ENCODE measurements around the gene KRT82.
"Not testable (repeated sequence)": the region's sequence is repeated elsewhere in the genome, so short reads cannot be mapped to it uniquely, and the experiment has no call there.

KRT82 gene

DNA sequence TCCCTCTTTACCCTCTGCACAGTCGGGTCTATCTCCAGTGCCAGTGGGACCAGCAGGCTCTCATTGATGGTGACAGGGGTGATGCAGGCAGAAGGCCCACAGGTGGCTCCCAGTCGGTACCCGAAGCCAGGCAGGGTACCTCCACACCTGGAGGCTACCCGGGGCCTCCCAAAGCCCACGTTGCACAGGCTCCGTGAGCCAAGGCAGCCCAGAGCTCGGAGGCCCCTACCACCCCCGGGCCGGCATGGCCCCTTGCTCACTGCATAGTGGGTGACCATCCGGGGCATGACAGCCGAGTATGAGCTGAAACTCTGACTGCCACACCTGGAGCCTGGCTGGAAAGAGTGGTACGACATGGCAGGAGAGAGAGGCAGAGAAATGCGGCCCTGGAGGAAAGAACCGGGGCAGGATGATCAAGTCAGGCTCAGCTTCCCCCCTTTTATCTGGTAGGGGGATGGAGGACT, at the start of gene KRT82:
KRT82 (minus strand) TSS at position 414 of the 464 bp plus-strand sequence; CDS start at position 356, 58 bp downstream.
- no peak for DNase-seq (ENCODE audit: low read depth)

GRCh38 chr12:52455821-52456220, 49.7 kb upstream of the KRT82 start:
- DNase-seq (ENCODE audit: low read depth): no peak

GRCh38 chr12:52454411-52455201, 48.5 kb upstream of the KRT82 start:
- DNase-seq (ENCODE audit: low read depth): no peak

- no peak for DNase-seq (ENCODE audit: low read depth)
Observed at GRCh38 chr12:52452101-52452500, 46.0 kb upstream of the KRT82 start, which contains the start of gene KRT6B. Gene KRT6B (minus strand): TSS chr12:52452146. CDS start chr12:52452078, 68 bp downstream.

GRCh38 chr12:52448228-52448627, 42.1 kb upstream of the KRT82 start:
- no peak for DNase-seq (ENCODE audit: low read depth)

DNA sequence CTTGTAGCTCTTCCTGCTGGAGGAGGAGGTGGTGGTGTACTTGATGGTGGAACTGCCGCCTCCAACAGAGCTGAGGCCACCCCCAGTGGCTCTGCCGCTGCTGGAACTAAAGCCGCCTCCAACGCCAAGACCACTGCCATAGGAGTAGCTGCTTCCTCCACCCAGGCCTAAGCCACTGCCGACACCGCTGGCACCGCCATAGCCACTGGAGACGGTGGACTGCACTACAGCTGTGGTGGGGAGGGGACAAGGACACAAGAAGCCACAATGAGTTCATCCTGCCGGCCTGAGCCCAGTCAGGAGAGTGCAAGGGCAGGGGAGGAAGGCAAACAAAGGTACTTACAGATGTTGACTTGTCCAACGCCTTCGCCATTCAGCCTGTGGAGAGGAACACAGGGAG, 41.1 kb upstream of the KRT82 start:
- DNase-seq (ENCODE audit: low read depth): not testable (repeated sequence)

DNA sequence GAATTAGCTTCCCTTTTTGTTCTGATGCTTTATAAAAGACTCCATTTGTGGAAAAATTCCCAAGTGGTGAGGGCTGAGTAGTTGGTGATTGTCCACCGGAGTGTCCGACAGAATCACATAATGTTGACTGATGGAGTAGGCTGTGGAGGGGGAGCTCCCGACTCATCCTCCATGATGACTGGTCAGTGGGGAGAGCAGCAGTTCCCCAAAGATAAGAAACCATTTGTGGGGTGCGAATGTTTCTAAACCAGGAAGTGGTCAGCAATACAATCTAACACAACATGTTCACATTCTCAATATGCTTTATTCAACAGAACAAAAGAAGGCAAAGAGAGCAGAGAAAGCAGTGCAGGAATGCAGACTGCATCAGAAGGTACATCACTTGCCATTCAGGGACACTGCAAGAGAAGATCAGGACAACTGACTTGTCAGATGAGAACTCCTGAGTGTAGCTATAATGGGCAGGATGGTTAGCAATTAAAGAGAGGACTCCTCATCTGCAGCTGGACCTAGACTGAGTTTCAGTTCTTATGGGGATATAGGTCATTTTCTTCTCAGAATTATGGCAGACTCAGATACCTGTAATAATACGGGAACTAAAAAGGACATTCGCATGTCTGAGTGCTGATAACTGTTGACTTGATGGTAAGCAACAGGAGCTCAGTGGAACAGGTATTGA, 40.4 kb upstream of the KRT82 start:
- no peak for DNase-seq (ENCODE audit: low read depth)

- DNase-seq (ENCODE audit: low read depth): no peak
Observed at GRCh38 chr12:52445876-52446275, 39.7 kb upstream of the KRT82 start.

GRCh38 chr12:52444647-52445595, 38.8 kb upstream of the KRT82 start:
- no peak for DNase-seq (ENCODE audit: low read depth)

DNA sequence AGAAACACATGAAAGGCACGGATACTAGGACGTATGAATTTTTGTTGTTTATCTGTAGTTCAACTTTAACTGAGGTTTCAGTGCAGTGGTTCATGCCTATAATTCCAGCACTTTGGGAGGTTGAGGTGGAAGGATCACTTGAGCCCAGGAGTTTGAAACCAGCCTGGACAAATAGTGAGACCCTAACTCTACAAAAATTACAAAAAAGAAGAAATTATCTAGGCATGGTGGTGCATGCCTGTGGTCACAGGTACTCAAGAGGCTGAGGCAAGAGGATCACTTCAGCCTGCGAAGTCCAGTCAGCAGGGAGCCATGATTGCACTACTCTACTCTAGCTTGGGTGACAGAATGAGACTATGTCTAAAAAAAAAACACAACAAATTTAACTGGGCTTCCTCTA, 37.8 kb upstream of the KRT82 start:
- no peak for DNase-seq (ENCODE audit: low read depth)

GRCh38 chr12:52442600-52443061, 36.5 kb upstream of the KRT82 start:
- no peak for DNase-seq (ENCODE audit: low read depth)

DNA sequence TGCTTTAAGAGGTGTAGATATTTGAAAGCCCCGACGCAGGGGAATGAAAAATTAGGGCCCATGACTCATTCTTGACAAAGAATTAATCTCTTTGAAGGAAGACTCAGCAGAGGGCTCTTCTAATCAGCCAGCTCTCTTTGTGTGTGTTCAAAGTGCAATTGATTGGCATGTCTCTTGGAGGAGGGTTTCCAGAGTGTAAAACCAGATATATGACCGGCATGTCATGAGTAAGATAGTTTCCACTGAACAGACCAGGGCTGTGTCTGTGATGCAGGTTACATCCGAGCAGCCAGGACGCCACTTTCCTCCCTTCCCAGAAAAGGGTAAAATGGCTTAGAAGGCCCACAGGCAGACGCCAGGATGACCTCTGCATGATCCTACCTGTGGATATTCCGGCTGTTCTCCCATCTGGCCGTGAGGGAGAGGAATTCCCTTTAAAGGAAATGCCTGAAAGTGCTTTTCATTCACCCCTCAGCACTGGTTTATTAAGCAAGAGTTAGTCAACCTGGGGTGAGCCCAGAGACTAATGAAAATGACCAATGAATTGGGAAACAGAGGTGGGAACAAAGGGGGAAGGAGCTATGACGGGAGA, 35.3 kb upstream of the KRT82 start:
- no peak for DNase-seq (ENCODE audit: low read depth)

DNA sequence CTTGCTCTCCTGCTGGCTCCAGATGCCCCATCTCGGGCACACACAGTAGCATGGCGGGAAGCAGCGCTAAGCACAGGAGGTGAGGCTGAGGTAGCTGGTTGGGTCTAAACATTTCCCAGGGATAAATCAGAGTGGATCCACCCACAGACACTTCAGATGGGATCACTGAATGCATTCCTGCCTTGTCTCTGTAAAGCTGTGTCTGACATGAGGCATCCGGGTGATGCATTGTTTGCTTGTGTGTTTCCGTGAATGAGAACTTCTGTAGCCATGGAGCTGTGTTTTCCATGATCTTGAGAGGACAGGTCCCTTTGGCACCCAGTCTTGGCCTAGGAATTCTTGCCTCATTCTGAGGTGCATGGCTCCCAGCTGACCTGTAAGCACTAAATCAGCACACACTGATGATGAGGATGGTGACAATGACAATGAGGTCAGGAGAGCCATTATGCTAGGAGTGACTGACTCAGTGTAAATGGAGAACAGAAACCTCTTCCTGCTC, 34.7 kb upstream of the KRT82 start:
- no peak for DNase-seq (ENCODE audit: low read depth)

DNA sequence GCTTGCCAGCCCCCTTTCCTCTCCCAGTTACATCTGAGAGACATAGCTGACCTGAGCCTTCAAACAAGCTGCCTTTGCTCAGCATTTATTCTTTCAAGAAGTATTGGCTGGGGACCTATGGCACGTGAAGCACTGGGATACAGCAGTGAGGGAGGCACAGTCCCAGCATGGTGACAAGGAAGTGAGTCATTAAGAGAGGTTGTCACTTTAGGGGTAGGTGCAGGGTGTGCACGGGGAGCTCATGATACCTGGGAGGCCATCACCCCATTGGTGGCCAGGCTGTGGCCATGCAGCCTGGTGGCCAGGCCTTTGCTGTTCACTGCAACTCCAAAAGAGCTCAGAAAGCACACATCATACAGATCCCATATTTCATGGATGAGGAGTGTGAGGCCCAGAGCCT, 33.7 kb upstream of the KRT82 start:
- no peak for DNase-seq (ENCODE audit: low read depth)

- DNase-seq (ENCODE audit: low read depth): no peak
Observed at GRCh38 chr12:52439420-52439819, 33.3 kb upstream of the KRT82 start.

- no peak for DNase-seq (ENCODE audit: low read depth)
Observed at GRCh38 chr12:52438305-52439301, 32.5 kb upstream of the KRT82 start.

DNA sequence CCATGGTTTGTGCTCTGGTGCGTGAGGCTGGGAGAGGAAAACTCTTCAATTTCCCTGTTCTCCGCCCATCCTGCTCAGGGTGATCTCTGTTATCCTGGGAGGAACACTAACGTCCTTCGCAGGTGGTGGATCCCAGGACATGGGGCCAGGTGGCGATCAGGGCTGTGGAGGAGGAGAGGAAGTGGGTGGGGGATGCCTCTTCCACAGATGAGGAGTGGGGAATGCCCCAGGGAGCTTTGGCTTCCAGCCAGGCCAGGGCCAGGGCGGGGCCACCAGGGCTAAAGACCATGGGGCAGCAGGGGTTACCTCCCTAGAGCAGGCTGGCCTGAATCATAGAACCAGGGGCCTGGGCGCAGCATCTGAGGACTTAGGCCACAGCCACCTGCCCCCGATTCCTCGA, 31.4 kb upstream of the KRT82 start:
- no peak for DNase-seq (ENCODE audit: low read depth)

DNA sequence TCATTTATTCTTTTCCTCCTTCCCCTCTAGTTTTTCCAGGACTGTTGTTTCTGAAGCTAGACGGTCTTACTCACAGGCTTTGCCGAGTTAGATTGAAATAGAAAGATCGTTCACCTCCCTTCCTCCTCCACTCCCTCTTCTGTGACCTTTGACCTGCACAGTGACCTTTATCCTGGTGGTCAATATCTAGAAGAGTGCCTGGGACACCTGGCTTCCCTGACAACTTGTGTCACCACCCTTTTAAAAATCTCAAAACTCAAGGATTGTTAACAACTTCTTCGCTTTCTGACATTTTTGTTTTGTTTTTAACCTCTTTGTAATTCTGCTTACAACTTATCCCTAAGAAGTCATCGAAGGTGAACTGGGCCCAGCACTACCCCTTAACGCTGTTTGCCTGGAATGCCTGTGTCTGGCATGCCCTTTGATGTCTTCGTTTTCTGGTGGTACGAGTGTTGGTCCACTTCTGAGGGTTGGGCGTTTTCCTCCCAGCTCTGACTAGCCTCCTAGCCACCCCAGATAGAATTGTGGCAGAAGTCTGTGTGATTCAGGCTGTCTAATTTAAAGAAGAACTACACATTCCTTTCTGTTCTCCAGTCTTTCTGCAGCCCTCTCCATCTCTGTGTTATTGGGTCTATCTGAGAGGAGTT, 30.8 kb upstream of the KRT82 start:
- DNase-seq (ENCODE audit: low read depth): no peak

DNA sequence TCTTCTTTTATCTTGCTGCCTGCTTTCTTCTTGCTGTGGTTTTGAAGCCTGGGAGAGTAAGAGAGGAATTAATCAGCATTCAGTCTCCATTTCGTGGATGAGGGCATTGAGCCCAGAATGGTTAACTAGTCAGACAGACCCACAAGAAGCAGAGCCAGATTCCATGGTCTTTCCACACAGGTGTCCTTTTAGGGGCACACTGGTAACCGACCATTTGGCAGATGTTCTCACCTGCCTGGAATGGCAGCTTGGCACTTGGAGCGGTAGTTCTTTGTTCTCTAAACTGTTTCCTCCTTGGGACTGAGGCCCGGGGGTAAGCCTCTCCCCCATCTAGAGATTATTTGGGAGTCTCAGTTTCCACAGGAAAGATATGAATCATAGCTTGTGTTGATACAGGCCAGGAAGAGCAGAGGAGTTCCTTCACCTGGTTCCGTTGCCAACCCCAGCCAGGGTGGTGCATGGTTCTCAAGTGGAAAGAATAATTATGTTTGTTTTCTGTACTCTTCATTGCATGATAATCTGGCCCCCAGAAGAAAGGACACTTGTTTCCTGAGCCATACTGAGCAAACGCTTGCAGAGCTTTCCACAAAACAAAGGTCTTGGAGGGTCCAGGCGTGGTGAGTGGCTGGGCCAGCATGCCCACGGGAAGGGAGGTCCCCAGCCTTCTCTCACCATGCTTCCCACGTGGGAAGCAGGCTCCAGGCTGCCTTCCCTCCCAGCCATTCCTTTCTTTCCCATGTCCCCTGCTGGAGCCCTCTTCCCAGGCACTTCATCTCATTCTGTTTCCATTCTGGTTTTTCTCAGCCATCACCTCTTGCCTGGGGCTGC, 30.1 kb upstream of the KRT82 start:
- no peak for DNase-seq (ENCODE audit: low read depth)

All from activated gamma-delta T cell treated with anti-CD3 and anti-CD28 coated beads, Interleukin-2, amount 50 U/mL, for 16 hours (primary cell).